Thyroid gland (tissue), 4 donors: ENCODE data around the gene SYNC. TPM values are rescaled to one million over a fixed set of nuclear protein-coding genes. Genes with fewer than 3 reads are reported as not detected.
A peak's percentile ranks its signal among the peaks of the same experiment; 100 is the strongest.
"Not testable (repeated sequence)": the region's sequence is repeated elsewhere in the genome, so short reads cannot be mapped to it uniquely, and the experiment has no call there.

Experiments used
- DNase-seq, 2 donors: peaks; one replicate each; pipeline ENCODE4 v3.0.0-alpha.2; 2019
- H3K27ac ChIP-seq, 3 donors: fragments of 200-600 bp; sonication (generic); 1 replicate in 2 of 3; 2 replicates in 1 of 3; pipeline ENCODE4 v1.5.1; 2016 to 2019; ENCODE audit warnings: mild to moderate bottlenecking in 1 of 3, moderate library complexity in 1 of 3
- H3K27me3 ChIP-seq: fragments of 200-600 bp; sonication (generic); one replicate; pipeline ENCODE4 v1.5.1; 2019
- H3K36me3 ChIP-seq, 2 donors: fragments of 200-600 bp; sonication (generic); one replicate each; pipeline ENCODE4 v1.5.1; 2016 to 2019
- H3K4me1 ChIP-seq, 2 donors: fragments of 200-600 bp; sonication (generic); one replicate each; pipeline ENCODE4 v1.5.1; 2017 to 2019
- H3K4me3 ChIP-seq, 3 donors: fragments of 200-600 bp; sonication (generic); replicated peaks in 1 of 3; 1 replicate in 2 of 3; 2 replicates in 1 of 3; pipeline ENCODE4 v1.5.1; 2016; ENCODE audit warnings: mild to moderate bottlenecking in 1 of 3
- H3K9me3 ChIP-seq: fragments of 200-600 bp; sonication (generic); one replicate; pipeline ENCODE4 v1.5.1; 2017
- POLR2A ChIP-seq, 2 donors: fragments of 450-650 bp; IDR thresholded peaks; one replicate each; pipeline ENCODE4 v1.6.1; 2017; ENCODE audit warnings: antibody characterized with exemption in 2 of 2, mild to moderate bottlenecking in 2 of 2, moderate library complexity in 1 of 2
- WGBS, 2 donors: methylation state at CpG; one replicate each; pipeline ENCODE4 v1.1.5; 2017; 5-methylcytosine and 5-hydroxymethylcytosine counted together
- intact Hi-C: fragments of 100-400 bp; cut with DNase I; formaldehyde crosslinking; loops from one replicate; pipeline ENCODE4 v1.15.1; 2023
- total RNA-seq, 4 donors: library from RNA; depleted of rRNA; stranded (reverse); fragments of >200 nt; gene quantifications; one replicate each; pipeline ENCODE4 v1.2.3, GENCODE V29; 2016
- TF ChIP-seq, protein P1 (sequence below), 6 experiments: fragments of 200-600 bp in 3 of 6; fragments of 450-650 bp in 3 of 6; sonication (generic) in 3 of 6; IDR thresholded peaks; one replicate each; pipeline ENCODE4 v1.5.1; 2016 to 2019; ENCODE audit warnings: antibody characterized with exemption in 6 of 6, mild to moderate bottlenecking in 2 of 6, inconsistent platforms in 1 of 6, moderate library complexity in 1 of 6

Gene SYNC
- total RNA-seq, 4 donors from 2014 or later = 7.3 to 13.7 (median 7.7) TPM

- DNase-seq = peak; percentile 89 to 91
- Histone ChIP-seq H3K27ac (peak overlapping the region; percentile 46 to 68 (median 55)), H3K36me3 (no peaks in the 10 kb centered on the region), H3K27me3 (no peaks in the 10 kb centered on the region), H3K4me3 (peak overlapping the region in 1 of 3 donors; percentile 46), H3K9me3 (no peaks in the 10 kb centered on the region), H3K4me1 (peaks cover 14 to 16% of the 10 kb centered on the region in 2 donors)
- intact Hi-C loops = no loop called here
- no peak for TF ChIP-seq POLR2A (IDR thresholded peaks at IDR 0.05)
- TF ChIP-seq, protein P1, sequence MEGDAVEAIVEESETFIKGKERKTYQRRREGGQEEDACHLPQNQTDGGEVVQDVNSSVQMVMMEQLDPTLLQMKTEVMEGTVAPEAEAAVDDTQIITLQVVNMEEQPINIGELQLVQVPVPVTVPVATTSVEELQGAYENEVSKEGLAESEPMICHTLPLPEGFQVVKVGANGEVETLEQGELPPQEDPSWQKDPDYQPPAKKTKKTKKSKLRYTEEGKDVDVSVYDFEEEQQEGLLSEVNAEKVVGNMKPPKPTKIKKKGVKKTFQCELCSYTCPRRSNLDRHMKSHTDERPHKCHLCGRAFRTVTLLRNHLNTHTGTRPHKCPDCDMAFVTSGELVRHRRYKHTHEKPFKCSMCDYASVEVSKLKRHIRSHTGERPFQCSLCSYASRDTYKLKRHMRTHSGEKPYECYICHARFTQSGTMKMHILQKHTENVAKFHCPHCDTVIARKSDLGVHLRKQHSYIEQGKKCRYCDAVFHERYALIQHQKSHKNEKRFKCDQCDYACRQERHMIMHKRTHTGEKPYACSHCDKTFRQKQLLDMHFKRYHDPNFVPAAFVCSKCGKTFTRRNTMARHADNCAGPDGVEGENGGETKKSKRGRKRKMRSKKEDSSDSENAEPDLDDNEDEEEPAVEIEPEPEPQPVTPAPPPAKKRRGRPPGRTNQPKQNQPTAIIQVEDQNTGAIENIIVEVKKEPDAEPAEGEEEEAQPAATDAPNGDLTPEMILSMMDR (IDR thresholded peaks at IDR 0.05) = no peak
- WGBS, 2 donors = 6 to 15% methylated on average over 8 to 9 of the region's 27 CpGs
These were observed 495 bp downstream of the SYNC start for GRCh38 chr1:32701951-32702598.

GRCh38 chr1:32701421-32701911 is 1.1 kb downstream of the SYNC start:
- TF ChIP-seq, protein P1 (IDR thresholded peaks at IDR 0.05) = no peak
- no peak for TF ChIP-seq POLR2A (IDR thresholded peaks at IDR 0.05)
- Histone ChIP-seq H3K9me3 (no peaks in the 10 kb centered on the region), H3K4me1 (peaks cover 14 to 16% of the 10 kb centered on the region in 2 donors), H3K27me3 (no peaks in the 10 kb centered on the region), H3K36me3 (no peaks in the 10 kb centered on the region), H3K4me3 (peak overlapping the region in 1 of 3 donors; percentile 46), H3K27ac (peak overlapping the region; percentile 46 to 68 (median 55))
- intact Hi-C loops = no loop called here
- WGBS, 2 donors = 55% methylated on average over 4 to 6 of the region's 6 CpGs
- DNase-seq = no peak

- H3K27ac ChIP-seq, intact Hi-C loops: not testable (repeated sequence)
These were observed 5.6 kb downstream of the SYNC start for GRCh38 chr1:32696996-32697395.

GRCh38 chr1:32696041-32696440 is 6.5 kb downstream of the SYNC start:
- TF ChIP-seq, protein P1 (IDR thresholded peaks at IDR 0.05) = no peak
- no peak for TF ChIP-seq POLR2A (IDR thresholded peaks at IDR 0.05)
- intact Hi-C loops = no loop called here
- no peak overlapping the region for H3K4me3 ChIP-seq
- H3K9me3 ChIP-seq = no peaks in the 10 kb centered on the region
- no peak for DNase-seq
- WGBS, 2 donors = 96 to 97% methylated on average over 9 of the region's 9 CpGs
- H3K36me3 ChIP-seq = no peaks in the 10 kb centered on the region
- no peaks in the 10 kb centered on the region for H3K27me3 ChIP-seq
- H3K4me1 ChIP-seq = peaks cover 0 to 20% of the 10 kb centered on the region in 2 donors
- no peak overlapping the region for H3K27ac ChIP-seq

More at GRCh38 chr1:32696996-32697395, 5.6 kb downstream of the SYNC start:
- not testable (repeated sequence) for H3K4me3 ChIP-seq, H3K36me3 ChIP-seq, H3K27me3 ChIP-seq, H3K9me3 ChIP-seq, DNase-seq
- 86 to 92% methylated on average over 8 of the region's 8 CpGs for WGBS, 2 donors
- H3K4me1 ChIP-seq = peaks cover 6 to 26% of the 10 kb centered on the region in 2 donors

DNA sequence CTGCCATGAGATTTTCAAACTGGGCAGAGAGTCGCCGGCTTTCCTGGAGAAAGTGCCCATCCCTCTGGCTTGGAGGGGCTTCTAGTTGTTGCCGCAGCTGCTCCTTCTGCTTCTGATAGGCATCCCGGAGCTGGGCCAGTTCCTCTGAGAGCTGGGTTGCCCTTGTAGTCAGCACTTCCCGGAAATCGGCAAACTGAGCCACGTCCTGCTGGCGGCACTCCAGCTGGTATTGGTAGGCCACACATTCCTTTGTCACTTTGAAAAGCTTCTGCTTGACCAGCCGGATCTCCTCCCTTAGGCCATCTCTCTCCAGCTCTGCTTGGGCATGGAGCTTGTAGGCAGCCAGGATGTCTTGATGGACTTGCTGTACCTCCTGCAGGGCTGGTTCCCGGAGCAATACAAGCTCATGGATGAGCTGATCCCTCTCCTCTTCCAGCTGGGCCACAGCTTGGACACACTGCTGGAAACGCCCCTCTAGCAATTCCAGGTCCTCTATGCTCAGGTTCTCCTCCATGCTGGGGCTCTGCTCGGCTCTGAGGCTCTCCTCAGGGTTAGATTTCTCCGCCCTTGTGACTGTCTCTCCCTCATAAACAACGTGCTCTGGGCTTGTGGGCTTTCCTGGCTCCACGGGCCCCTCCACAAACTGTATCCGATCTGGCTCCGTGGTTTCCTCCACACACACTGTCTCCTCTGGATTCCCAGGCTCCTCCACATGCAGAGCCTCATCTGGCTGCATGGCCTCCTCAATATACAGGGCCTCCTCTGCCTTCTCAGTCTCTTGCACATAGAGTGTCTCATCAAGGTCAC is 7.3 kb downstream of the SYNC start:
- 67 to 72% methylated on average over 12 to 17 of the region's 17 CpGs for WGBS, 2 donors
- H3K9me3 ChIP-seq = no peaks in the 10 kb centered on the region
- H3K4me1 ChIP-seq = peaks cover 0 to 20% of the 10 kb centered on the region in 2 donors
- intact Hi-C loops = no loop called here
- DNase-seq = peak; percentile 62 to 66
- H3K4me3 ChIP-seq = no peak overlapping the region
- no peak for TF ChIP-seq POLR2A (IDR thresholded peaks at IDR 0.05)
- TF ChIP-seq, protein P1 (IDR thresholded peaks at IDR 0.05) = no peak
- peak overlapping the region in 1 of 3 donors; percentile 58 for H3K27ac ChIP-seq
- no peaks in the 10 kb centered on the region for H3K27me3 ChIP-seq
- no peaks in the 10 kb centered on the region for H3K36me3 ChIP-seq
